ENCODE measurements around the gene EPB41L2.

Gene EPB41L2

DNA sequence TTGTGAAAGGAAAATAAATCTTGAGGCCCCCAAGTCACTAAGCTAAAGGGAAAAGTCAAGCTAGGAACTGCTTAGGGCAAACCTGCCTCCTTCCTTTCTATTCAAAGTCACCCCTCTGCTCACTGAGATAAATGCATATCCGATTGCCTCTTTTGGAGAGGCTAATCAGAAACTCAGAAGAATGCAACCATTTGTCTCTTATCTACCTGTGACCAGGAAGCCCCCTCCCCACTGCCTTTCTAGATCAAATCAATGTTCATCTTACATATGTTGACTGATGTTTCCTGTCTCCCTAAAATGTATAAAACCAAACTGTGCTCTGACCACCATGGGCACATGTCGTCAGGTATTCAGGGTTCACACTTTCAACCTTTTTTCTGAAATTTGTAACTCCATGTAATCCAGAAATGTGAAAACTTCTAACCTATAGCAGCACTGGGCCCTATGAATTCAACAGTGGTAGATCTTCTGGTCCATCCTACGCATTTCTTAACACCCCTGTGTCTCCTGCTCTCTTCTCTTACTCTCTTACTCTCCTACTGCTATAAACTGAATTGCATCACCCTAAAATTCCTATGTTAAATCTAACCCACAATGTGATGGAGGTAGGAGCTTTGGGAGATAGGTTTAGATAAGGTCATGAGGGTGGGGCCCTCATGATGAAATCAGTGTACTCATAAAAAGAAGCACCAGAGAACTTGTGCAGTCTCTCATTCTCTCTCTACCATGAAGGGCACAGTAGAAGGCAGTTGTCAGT is 89.3 kb downstream of the EPB41L2 start:
- H3K9ac ChIP-seq, result no peak overlapping the region
- H2AFZ ChIP-seq (ENCODE audit: low read depth), result no peak overlapping the region
- no peaks in the 10 kb centered on the region for H3K27me3 ChIP-seq (ENCODE audit: insufficient read depth, low read depth)
- no peak overlapping the region for H3K4me2 ChIP-seq
- no peak overlapping the region for H3K4me3 ChIP-seq (IDR thresholded peaks at IDR 0.05; ENCODE audit: insufficient read depth, low read depth, low read length)
- no peaks in the 10 kb centered on the region for H3K79me2 ChIP-seq (ENCODE audit: insufficient read depth, low read depth)
- no peak overlapping the region for H3K27ac ChIP-seq
- no peaks in the 10 kb centered on the region for H3K36me3 ChIP-seq (ENCODE audit: insufficient read depth)
- H3K4me1 ChIP-seq (ENCODE audit: low read depth, poor library complexity, severe bottlenecking), result no peaks in the 10 kb centered on the region
- TF ChIP-seq, protein P1, sequence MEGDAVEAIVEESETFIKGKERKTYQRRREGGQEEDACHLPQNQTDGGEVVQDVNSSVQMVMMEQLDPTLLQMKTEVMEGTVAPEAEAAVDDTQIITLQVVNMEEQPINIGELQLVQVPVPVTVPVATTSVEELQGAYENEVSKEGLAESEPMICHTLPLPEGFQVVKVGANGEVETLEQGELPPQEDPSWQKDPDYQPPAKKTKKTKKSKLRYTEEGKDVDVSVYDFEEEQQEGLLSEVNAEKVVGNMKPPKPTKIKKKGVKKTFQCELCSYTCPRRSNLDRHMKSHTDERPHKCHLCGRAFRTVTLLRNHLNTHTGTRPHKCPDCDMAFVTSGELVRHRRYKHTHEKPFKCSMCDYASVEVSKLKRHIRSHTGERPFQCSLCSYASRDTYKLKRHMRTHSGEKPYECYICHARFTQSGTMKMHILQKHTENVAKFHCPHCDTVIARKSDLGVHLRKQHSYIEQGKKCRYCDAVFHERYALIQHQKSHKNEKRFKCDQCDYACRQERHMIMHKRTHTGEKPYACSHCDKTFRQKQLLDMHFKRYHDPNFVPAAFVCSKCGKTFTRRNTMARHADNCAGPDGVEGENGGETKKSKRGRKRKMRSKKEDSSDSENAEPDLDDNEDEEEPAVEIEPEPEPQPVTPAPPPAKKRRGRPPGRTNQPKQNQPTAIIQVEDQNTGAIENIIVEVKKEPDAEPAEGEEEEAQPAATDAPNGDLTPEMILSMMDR (conservative IDR thresholded peaks at IDR 0.05; ENCODE audit: low read depth, low read length), result no peak
- H4K20me1 ChIP-seq (ENCODE audit: insufficient read depth), result no peaks in the 10 kb centered on the region

DNA sequence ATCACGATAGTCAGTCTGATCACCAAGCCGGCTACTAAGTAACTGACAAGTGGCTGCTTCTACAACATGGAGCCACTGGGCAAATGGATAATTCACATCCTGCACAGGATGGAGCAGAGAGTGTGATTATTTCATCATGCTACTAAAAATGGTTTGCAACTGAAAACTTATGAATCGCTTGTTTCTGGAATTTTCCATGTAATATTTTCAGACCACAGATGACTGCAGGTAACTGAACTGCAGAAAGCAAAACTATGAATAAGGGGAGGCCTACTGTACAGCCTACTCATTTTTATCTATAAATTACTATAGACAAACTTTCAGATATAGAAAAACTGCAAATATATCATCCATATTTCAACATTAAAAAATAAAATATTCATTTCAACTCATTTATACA is 91.5 kb downstream of the EPB41L2 start:
- no peak overlapping the region for H3K27ac ChIP-seq
- H3K79me2 ChIP-seq (ENCODE audit: insufficient read depth, low read depth), result peaks cover 7% of the 10 kb centered on the region; the same call in 1 of the 2 replicates
- TF ChIP-seq, protein P1 (conservative IDR thresholded peaks at IDR 0.05; ENCODE audit: low read depth, low read length), result no peak
- H4K20me1 ChIP-seq (ENCODE audit: insufficient read depth), result no peaks in the 10 kb centered on the region
- H3K4me1 ChIP-seq (ENCODE audit: low read depth, poor library complexity, severe bottlenecking), result no peaks in the 10 kb centered on the region
- H2AFZ ChIP-seq (ENCODE audit: low read depth), result no peak overlapping the region
- H3K27me3 ChIP-seq (ENCODE audit: insufficient read depth, low read depth), result no peaks in the 10 kb centered on the region
- H3K9ac ChIP-seq, result no peak overlapping the region
- no peak overlapping the region for H3K4me2 ChIP-seq
- H3K4me3 ChIP-seq (IDR thresholded peaks at IDR 0.05; ENCODE audit: insufficient read depth, low read depth, low read length), result no peak overlapping the region
- H3K36me3 ChIP-seq (ENCODE audit: insufficient read depth), result no peaks in the 10 kb centered on the region

DNA sequence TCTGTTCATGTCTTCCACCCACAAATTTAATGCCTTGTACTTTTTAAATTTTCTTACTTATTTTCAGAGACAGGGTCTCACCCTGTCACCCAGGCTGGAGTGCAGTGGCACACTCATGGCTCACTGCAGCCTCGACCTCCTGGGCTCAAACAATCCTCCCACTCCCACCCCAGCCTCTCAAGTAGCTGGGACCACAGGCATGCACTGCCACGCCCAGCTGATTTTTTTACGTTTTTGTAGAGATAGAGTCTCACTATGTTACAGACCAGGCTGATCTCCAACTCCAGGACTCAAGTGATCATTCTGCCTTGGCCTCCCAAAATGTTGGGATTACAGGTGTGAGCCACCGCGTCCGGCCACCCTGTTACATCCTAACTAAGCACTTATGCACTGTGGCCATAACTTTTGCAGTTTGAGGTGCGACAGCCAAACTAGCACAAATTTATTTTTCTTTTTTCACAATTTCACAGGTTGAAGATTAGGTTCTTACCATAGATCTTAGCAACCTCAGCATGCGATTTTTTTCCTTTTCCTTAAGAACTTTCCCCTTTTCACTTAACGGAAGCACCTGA is 92.1 kb downstream of the EPB41L2 start:
- Histone ChIP-seq H3K4me1 (ENCODE audit: low read depth, poor library complexity, severe bottlenecking) (no peaks in the 10 kb centered on the region), H2AFZ (ENCODE audit: low read depth) (no peak overlapping the region), H4K20me1 (ENCODE audit: insufficient read depth) (no peaks in the 10 kb centered on the region), H3K27me3 (ENCODE audit: insufficient read depth, low read depth) (no peaks in the 10 kb centered on the region), H3K4me3 (IDR thresholded peaks at IDR 0.05; ENCODE audit: insufficient read depth, low read depth, low read length) (no peak overlapping the region), H3K27ac (no peak overlapping the region), H3K36me3 (ENCODE audit: insufficient read depth) (no peaks in the 10 kb centered on the region), H3K79me2 (ENCODE audit: insufficient read depth, low read depth) (peaks cover 12% of the 10 kb centered on the region; the same call in 1 of the 2 replicates), H3K4me2 (no peak overlapping the region), H3K9ac (no peak overlapping the region)
- TF ChIP-seq, protein P1 (conservative IDR thresholded peaks at IDR 0.05; ENCODE audit: low read depth, low read length), result no peak

DNA sequence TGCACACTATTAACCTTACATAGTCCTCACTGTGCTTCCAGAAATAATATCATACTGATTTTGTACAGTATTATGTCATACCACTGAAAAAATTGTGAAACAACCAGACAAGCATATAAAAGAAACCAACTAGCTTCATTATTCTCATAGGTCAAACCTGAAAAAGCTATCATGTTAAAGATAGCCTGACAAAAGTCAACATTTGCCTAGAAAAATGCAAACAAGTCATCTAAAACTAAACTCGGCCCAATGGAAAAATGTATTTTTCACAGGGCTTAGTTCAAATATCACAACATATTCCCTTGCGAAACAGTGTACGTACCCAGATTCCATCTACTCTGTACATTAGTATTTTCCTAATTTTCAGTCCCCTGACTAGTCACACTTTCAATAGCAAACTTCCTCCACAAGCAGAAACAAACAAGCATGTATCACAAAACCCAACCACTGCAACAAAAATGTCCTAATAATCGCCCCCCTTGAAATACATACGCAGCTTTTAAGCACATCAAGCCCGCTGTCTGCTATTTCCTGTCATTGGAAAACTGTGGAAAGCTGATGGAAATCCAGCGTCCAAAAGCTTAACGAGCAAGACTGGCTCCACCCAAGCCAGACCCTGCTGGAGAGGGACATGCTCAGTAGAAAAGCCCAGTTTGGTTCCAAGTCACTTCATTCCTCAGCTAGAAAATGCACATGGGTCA is 93.1 kb downstream of the EPB41L2 start:
- Histone ChIP-seq H3K27ac (no peak overlapping the region), H3K4me1 (ENCODE audit: low read depth, poor library complexity, severe bottlenecking) (no peaks in the 10 kb centered on the region), H2AFZ (ENCODE audit: low read depth) (no peak overlapping the region), H3K4me2 (no peak overlapping the region), H3K79me2 (ENCODE audit: insufficient read depth, low read depth) (peaks cover 12% of the 10 kb centered on the region; the same call in 1 of the 2 replicates), H3K36me3 (ENCODE audit: insufficient read depth) (no peaks in the 10 kb centered on the region), H3K4me3 (IDR thresholded peaks at IDR 0.05; ENCODE audit: insufficient read depth, low read depth, low read length) (no peak overlapping the region), H3K27me3 (ENCODE audit: insufficient read depth, low read depth) (no peaks in the 10 kb centered on the region), H3K9ac (no peak overlapping the region), H4K20me1 (ENCODE audit: insufficient read depth) (no peaks in the 10 kb centered on the region)
- TF ChIP-seq, protein P1 (conservative IDR thresholded peaks at IDR 0.05; ENCODE audit: low read depth, low read length), result no peak

Data from KMS-11 (cell line).